ENCODE results near the gene TBC1D22B.
A peak's percentile ranks its signal among the peaks of the same experiment; 100 is the strongest.

The TBC1D22B gene

GRCh38 chr6:37238381-37238780 lies 19.2 kb upstream of the TBC1D22B start:
- no peak for DNase-seq (ENCODE audit: low read depth)
- H3K4me3 ChIP-seq (ENCODE audit: low read depth, low read length) = no peak overlapping the region

GRCh38 chr6:37239526-37239925 lies 18.0 kb upstream of the TBC1D22B start:
- peak; percentile 64 for DNase-seq (ENCODE audit: low read depth)
- no peak overlapping the region for H3K4me3 ChIP-seq (ENCODE audit: low read depth, low read length)

GRCh38 chr6:37239950-37240713 lies 17.4 kb upstream of the TBC1D22B start:
- H3K4me3 ChIP-seq (ENCODE audit: low read depth, low read length) = no peak overlapping the region
- DNase-seq (ENCODE audit: low read depth) = peak; percentile 99

- no peak for DNase-seq (ENCODE audit: low read depth)
- H3K4me3 ChIP-seq (ENCODE audit: low read depth, low read length) = no peak overlapping the region
Measured at GRCh38 chr6:37241131-37241530, 16.4 kb upstream of the TBC1D22B start.

GRCh38 chr6:37241775-37242428 lies 15.7 kb upstream of the TBC1D22B start:
- H3K4me3 ChIP-seq (ENCODE audit: low read depth, low read length) = no peak overlapping the region
- DNase-seq (ENCODE audit: low read depth) = no peak

- DNase-seq (ENCODE audit: low read depth) = peak; percentile 97
- no peak overlapping the region for H3K4me3 ChIP-seq (ENCODE audit: low read depth, low read length)
Measured at GRCh38 chr6:37242429-37243052, 15.0 kb upstream of the TBC1D22B start.

- DNase-seq (ENCODE audit: low read depth) = no peak
Measured at GRCh38 chr6:37243131-37243815, 14.3 kb upstream of the TBC1D22B start.

GRCh38 chr6:37243816-37244370 lies 13.7 kb upstream of the TBC1D22B start:
- no peak for DNase-seq (ENCODE audit: low read depth)
- H3K4me3 ChIP-seq (ENCODE audit: low read depth, low read length) = no peak overlapping the region

More at GRCh38 chr6:37243131-37243815, 14.3 kb upstream of the TBC1D22B start:
- H3K4me3 ChIP-seq (ENCODE audit: low read depth, low read length) = no peak overlapping the region

GRCh38 chr6:37244430-37245310 lies 12.9 kb upstream of the TBC1D22B start:
- DNase-seq (ENCODE audit: low read depth) = peak; percentile 100
- H3K4me3 ChIP-seq (ENCODE audit: low read depth, low read length) = no peak overlapping the region

- no peak overlapping the region for H3K4me3 ChIP-seq (ENCODE audit: low read depth, low read length)
- no peak for DNase-seq (ENCODE audit: low read depth)
Measured at GRCh38 chr6:37251211-37251780, 6.3 kb upstream of the TBC1D22B start.

GRCh38 chr6:37253486-37254007 lies 4.0 kb upstream of the TBC1D22B start:
- DNase-seq (ENCODE audit: low read depth) = no peak
- H3K4me3 ChIP-seq (ENCODE audit: low read depth, low read length) = no peak overlapping the region

GRCh38 chr6:37254881-37255280 lies 2.7 kb upstream of the TBC1D22B start:
- DNase-seq (ENCODE audit: low read depth) = no peak

GRCh38 chr6:37256692-37257319 lies 766 bp upstream of the TBC1D22B start:
- peak overlapping the region; percentile 98 for H3K4me3 ChIP-seq (ENCODE audit: low read depth, low read length)
- DNase-seq (ENCODE audit: low read depth) = no peak

More at GRCh38 chr6:37254881-37255280, 2.7 kb upstream of the TBC1D22B start:
- no peak overlapping the region for H3K4me3 ChIP-seq (ENCODE audit: low read depth, low read length)

GRCh38 chr6:37257320-37257633 lies 295 bp upstream of the TBC1D22B start:
- H3K4me3 ChIP-seq (ENCODE audit: low read depth, low read length) = peak overlapping the region; percentile 98

GRCh38 chr6:37258405-37259105 lies 983 bp downstream of the TBC1D22B start:
- no peak for DNase-seq (ENCODE audit: low read depth)
- peak overlapping the region; percentile 98 for H3K4me3 ChIP-seq (ENCODE audit: low read depth, low read length)

More at GRCh38 chr6:37257320-37257633, 295 bp upstream of the TBC1D22B start:
- DNase-seq (ENCODE audit: low read depth) = no peak

- peak overlapping the region; percentile 98 for H3K4me3 ChIP-seq (ENCODE audit: low read depth, low read length)
- no peak for DNase-seq (ENCODE audit: low read depth)
Measured at GRCh38 chr6:37259191-37259590, 1.6 kb downstream of the TBC1D22B start.

- DNase-seq (ENCODE audit: low read depth) = no peak
Measured at GRCh38 chr6:37260040-37260439, 2.5 kb downstream of the TBC1D22B start.

More at GRCh38 chr6:37260040-37260439, 2.5 kb downstream of the TBC1D22B start:
- H3K4me3 ChIP-seq (ENCODE audit: low read depth, low read length) = no peak overlapping the region

Data from skeletal muscle cell (primary cell).